Measurements from ENCODE around the gene PNLIPRP3.

Gene PNLIPRP3

GRCh38 chr10:116429288-116429977 lies 1.8 kb downstream of the PNLIPRP3 start:
- Mint-ChIP-seq H3K27ac (no peak overlapping the region), H3K9me3 (no peaks in the 10 kb centered on the region), H3K27me3 (ENCODE audit: low read depth) (no peaks in the 10 kb centered on the region), H3K4me3 (no peak overlapping the region), H3K36me3 (ENCODE audit: low read depth) (no peaks in the 10 kb centered on the region), H3K4me1 (ENCODE audit: low read depth) (no peaks in the 10 kb centered on the region)

GRCh38 chr10:116430288-116430687 lies 2.6 kb downstream of the PNLIPRP3 start:
- Mint-ChIP-seq H3K27ac (no peak overlapping the region), H3K27me3 (ENCODE audit: low read depth) (no peaks in the 10 kb centered on the region), H3K9me3 (no peaks in the 10 kb centered on the region), H3K4me3 (no peak overlapping the region), H3K36me3 (ENCODE audit: low read depth) (no peaks in the 10 kb centered on the region), H3K4me1 (ENCODE audit: low read depth) (no peaks in the 10 kb centered on the region)

GRCh38 chr10:116431598-116431997 lies 4.0 kb downstream of the PNLIPRP3 start:
- Mint-ChIP-seq H3K9me3 (no peaks in the 10 kb centered on the region), H3K4me3 (no peak overlapping the region), H3K4me1 (ENCODE audit: low read depth) (no peaks in the 10 kb centered on the region), H3K36me3 (ENCODE audit: low read depth) (no peaks in the 10 kb centered on the region), H3K27me3 (ENCODE audit: low read depth) (no peaks in the 10 kb centered on the region), H3K27ac (no peak overlapping the region)

GRCh38 chr10:116437076-116437692 lies 9.5 kb downstream of the PNLIPRP3 start:
- Mint-ChIP-seq H3K27ac (no peak overlapping the region), H3K4me3 (no peak overlapping the region), H3K27me3 (ENCODE audit: low read depth) (no peaks in the 10 kb centered on the region), H3K9me3 (no peaks in the 10 kb centered on the region), H3K36me3 (ENCODE audit: low read depth) (no peaks in the 10 kb centered on the region), H3K4me1 (ENCODE audit: low read depth) (peaks cover 4% of the 10 kb centered on the region)

- H3K4me1 Mint-ChIP-seq (ENCODE audit: low read depth) = peaks cover 4% of the 10 kb centered on the region
- H3K36me3 Mint-ChIP-seq (ENCODE audit: low read depth) = no peaks in the 10 kb centered on the region
- no peaks in the 10 kb centered on the region for H3K27me3 Mint-ChIP-seq (ENCODE audit: low read depth)
- no peaks in the 10 kb centered on the region for H3K9me3 Mint-ChIP-seq
- H3K4me3 Mint-ChIP-seq = no peak overlapping the region
- no peak overlapping the region for H3K27ac Mint-ChIP-seq
Measured at GRCh38 chr10:116440330-116441030, 12.8 kb downstream of the PNLIPRP3 start.

GRCh38 chr10:116444527-116445142 lies 17.0 kb downstream of the PNLIPRP3 start:
- H3K27ac Mint-ChIP-seq = no peak overlapping the region
- H3K27me3 Mint-ChIP-seq (ENCODE audit: low read depth) = no peaks in the 10 kb centered on the region
- H3K4me3 Mint-ChIP-seq = no peak overlapping the region
- no peaks in the 10 kb centered on the region for H3K4me1 Mint-ChIP-seq (ENCODE audit: low read depth)
- no peaks in the 10 kb centered on the region for H3K9me3 Mint-ChIP-seq
- H3K36me3 Mint-ChIP-seq (ENCODE audit: low read depth) = no peaks in the 10 kb centered on the region

GRCh38 chr10:116450861-116451260 lies 23.2 kb downstream of the PNLIPRP3 start:
- H3K27me3 Mint-ChIP-seq (ENCODE audit: low read depth) = no peaks in the 10 kb centered on the region
- H3K4me3 Mint-ChIP-seq = no peak overlapping the region
- no peaks in the 10 kb centered on the region for H3K9me3 Mint-ChIP-seq
- no peaks in the 10 kb centered on the region for H3K36me3 Mint-ChIP-seq (ENCODE audit: low read depth)
- no peaks in the 10 kb centered on the region for H3K4me1 Mint-ChIP-seq (ENCODE audit: low read depth)
- no peak overlapping the region for H3K27ac Mint-ChIP-seq

GRCh38 chr10:116451711-116452337 lies 24.2 kb downstream of the PNLIPRP3 start:
- no peaks in the 10 kb centered on the region for H3K9me3 Mint-ChIP-seq
- H3K4me3 Mint-ChIP-seq = no peak overlapping the region

GRCh38 chr10:116452338-116452720 lies 24.7 kb downstream of the PNLIPRP3 start:
- no peaks in the 10 kb centered on the region for H3K9me3 Mint-ChIP-seq
- H3K36me3 Mint-ChIP-seq (ENCODE audit: low read depth) = no peaks in the 10 kb centered on the region
- no peaks in the 10 kb centered on the region for H3K27me3 Mint-ChIP-seq (ENCODE audit: low read depth)
- H3K27ac Mint-ChIP-seq = no peak overlapping the region
- no peak overlapping the region for H3K4me3 Mint-ChIP-seq
- H3K4me1 Mint-ChIP-seq (ENCODE audit: low read depth) = no peaks in the 10 kb centered on the region

More at GRCh38 chr10:116451711-116452337, 24.2 kb downstream of the PNLIPRP3 start:
- H3K36me3 Mint-ChIP-seq (ENCODE audit: low read depth) = no peaks in the 10 kb centered on the region
- H3K27ac Mint-ChIP-seq = no peak overlapping the region
- no peaks in the 10 kb centered on the region for H3K4me1 Mint-ChIP-seq (ENCODE audit: low read depth)
- no peaks in the 10 kb centered on the region for H3K27me3 Mint-ChIP-seq (ENCODE audit: low read depth)

GRCh38 chr10:116457488-116457887 lies 29.8 kb downstream of the PNLIPRP3 start:
- Mint-ChIP-seq H3K4me3 (no peak overlapping the region), H3K27ac (no peak overlapping the region), H3K9me3 (no peaks in the 10 kb centered on the region), H3K27me3 (ENCODE audit: low read depth) (no peaks in the 10 kb centered on the region), H3K36me3 (ENCODE audit: low read depth) (no peaks in the 10 kb centered on the region), H3K4me1 (ENCODE audit: low read depth) (no peaks in the 10 kb centered on the region)

- no peak overlapping the region for H3K4me3 Mint-ChIP-seq
- H3K27ac Mint-ChIP-seq = no peak overlapping the region
- H3K27me3 Mint-ChIP-seq (ENCODE audit: low read depth) = no peaks in the 10 kb centered on the region
- H3K4me1 Mint-ChIP-seq (ENCODE audit: low read depth) = no peaks in the 10 kb centered on the region
- H3K9me3 Mint-ChIP-seq = no peaks in the 10 kb centered on the region
- no peaks in the 10 kb centered on the region for H3K36me3 Mint-ChIP-seq (ENCODE audit: low read depth)
Measured at GRCh38 chr10:116460219-116460618, 32.6 kb downstream of the PNLIPRP3 start.

- no peak overlapping the region for H3K27ac Mint-ChIP-seq
- no peaks in the 10 kb centered on the region for H3K4me1 Mint-ChIP-seq (ENCODE audit: low read depth)
- no peaks in the 10 kb centered on the region for H3K36me3 Mint-ChIP-seq (ENCODE audit: low read depth)
- H3K9me3 Mint-ChIP-seq = no peaks in the 10 kb centered on the region
- no peak overlapping the region for H3K4me3 Mint-ChIP-seq
- H3K27me3 Mint-ChIP-seq (ENCODE audit: low read depth) = no peaks in the 10 kb centered on the region
Measured at GRCh38 chr10:116461680-116462079, 34.0 kb downstream of the PNLIPRP3 start.

- Mint-ChIP-seq H3K4me1 (ENCODE audit: low read depth) (no peaks in the 10 kb centered on the region), H3K4me3 (no peak overlapping the region), H3K9me3 (no peaks in the 10 kb centered on the region), H3K27me3 (ENCODE audit: low read depth) (no peaks in the 10 kb centered on the region), H3K36me3 (ENCODE audit: low read depth) (no peaks in the 10 kb centered on the region), H3K27ac (no peak overlapping the region)
Measured at GRCh38 chr10:116464257-116464656, 36.6 kb downstream of the PNLIPRP3 start.

- Mint-ChIP-seq H3K4me3 (no peak overlapping the region), H3K36me3 (ENCODE audit: low read depth) (no peaks in the 10 kb centered on the region), H3K9me3 (no peaks in the 10 kb centered on the region), H3K27ac (no peak overlapping the region), H3K27me3 (ENCODE audit: low read depth) (no peaks in the 10 kb centered on the region), H3K4me1 (ENCODE audit: low read depth) (no peaks in the 10 kb centered on the region)
Measured at GRCh38 chr10:116465546-116465945, 37.9 kb downstream of the PNLIPRP3 start.

All from T-helper 1 cell treated with Interleukin-12 subunit alpha and Interleukin-12 subunit beta and Interleukin-4 antibody, amounts not matched to agents 30 μg/mL and 1 μg/mL, for 36 hours (primary cell).